A375 (cell line): ENCODE data around the gene PSENEN. TPM values are rescaled to one million over a fixed set of nuclear protein-coding genes. Genes with fewer than 3 reads are reported as not detected.

Source experiments
- total RNA-seq: library from RNA; depleted of rRNA; stranded (reverse); fragments of >200 nt; shearing (Covaris generic); gene quantifications from 2 replicates; pipeline ENCODE4 v1.2.3, GENCODE V29; 2014; rRNA removed

PSENEN gene, protein sequence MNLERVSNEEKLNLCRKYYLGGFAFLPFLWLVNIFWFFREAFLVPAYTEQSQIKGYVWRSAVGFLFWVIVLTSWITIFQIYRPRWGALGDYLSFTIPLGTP
- 35.6 and 40.4 TPM in 2 replicates for total RNA-seq

DNA sequence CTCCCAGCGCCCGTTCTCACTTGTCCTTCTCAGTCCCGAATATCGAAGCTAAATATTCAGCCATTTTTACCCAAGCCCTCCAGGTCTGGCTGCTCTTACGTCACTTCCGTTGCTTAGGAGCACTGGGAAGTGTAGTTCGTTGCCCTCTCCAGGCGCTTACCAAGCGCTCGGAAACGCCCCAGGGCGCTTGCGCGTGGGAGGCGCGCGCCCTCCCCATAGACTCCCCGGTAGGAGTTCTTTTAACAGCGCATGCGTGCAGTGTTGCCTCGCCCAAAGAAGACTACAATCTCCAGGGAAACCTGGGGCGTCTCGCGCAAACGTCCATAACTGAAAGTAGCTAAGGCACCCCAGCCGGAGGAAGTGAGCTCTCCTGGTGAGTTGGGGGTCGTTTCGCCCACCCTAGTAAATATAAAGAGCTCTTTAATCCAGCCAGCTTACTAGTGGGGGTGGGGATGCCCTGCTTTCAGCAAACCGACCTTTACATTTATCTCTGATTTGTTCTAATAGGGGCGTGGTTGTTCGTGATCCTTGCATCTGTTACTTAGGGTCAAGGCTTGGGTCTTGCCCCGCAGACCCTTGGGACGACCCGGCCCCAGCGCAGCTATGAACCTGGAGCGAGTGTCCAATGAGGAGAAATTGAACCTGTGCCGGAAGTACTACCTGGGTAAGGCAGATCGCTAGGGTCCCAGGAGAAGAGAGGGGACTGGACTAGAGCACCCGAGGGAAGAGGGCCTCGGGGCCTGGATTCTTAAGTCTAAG lies at the start of gene PSENEN, which contains the start of gene U2AF1L4:
Gene PSENEN (plus strand): TSS at position 324 of the 759 bp plus-strand sequence. CDS start 280 bp downstream, at position 604.
Gene U2AF1L4 (minus strand): TSS at position 91 of the 759 bp plus-strand sequence. CDS start 27 bp downstream, at position 64.

DNA sequence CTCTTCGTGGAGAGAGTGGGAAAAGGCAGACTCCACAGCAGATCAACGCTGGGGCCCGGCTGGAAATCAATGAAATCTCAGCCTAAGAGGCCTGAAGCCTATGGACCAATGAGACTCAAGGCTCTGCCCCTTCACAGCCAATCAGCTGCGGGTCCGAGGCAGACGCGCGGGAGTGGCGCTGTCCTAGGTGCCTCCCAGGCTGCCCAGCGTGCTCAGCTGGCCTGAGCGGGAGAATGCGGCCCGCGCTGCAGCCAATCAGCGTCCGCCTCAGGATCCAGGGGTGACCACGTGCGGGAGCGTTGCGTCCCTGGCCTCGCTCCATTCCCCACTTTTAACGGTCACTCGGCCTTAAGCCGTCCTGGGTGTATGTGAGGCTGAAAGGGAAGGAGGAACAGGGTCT lies 41.2 kb upstream of the PSENEN start, which contains the start of gene ZBTB32:
Gene ZBTB32 (plus strand): TSS at position 341 of the 400 bp plus-strand sequence. CDS start 10,069 bp downstream, outside the sequence.

DNA sequence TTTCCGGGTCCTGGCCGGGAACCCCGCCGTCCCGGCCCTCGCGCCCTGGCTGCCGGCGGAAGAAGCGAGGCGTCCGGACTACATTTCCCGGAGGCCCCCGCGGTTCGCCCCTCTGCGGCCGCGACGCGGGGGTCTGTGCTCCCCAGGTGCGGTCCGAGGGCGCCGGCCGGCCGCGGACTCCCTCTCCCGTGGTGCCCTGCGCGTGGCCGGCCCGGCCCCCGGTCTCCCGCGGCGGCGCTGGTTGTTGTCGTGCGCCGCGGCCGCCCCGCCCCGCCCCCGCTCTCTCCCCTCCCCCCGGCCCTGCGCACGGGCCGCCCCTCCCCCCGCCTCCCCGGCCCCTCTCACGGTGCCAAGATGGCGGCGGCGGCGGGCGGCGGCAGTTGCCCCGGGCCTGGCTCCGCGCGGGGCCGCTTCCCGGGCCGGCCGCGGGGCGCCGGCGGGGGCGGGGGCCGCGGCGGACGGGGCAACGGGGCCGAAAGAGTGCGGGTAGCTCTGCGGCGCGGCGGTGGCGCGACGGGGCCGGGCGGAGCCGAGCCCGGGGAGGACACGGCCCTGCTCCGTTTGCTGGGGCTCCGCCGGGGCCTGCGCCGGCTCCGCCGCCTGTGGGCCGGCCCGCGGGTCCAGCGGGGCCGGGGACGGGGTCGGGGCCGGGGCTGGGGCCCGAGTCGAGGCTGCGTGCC lies 27.6 kb upstream of the PSENEN start, which contains the start of gene KMT2B:
Gene KMT2B (plus strand): TSS at position 339 of the 680 bp plus-strand sequence. CDS start 16 bp downstream, at position 355.

DNA sequence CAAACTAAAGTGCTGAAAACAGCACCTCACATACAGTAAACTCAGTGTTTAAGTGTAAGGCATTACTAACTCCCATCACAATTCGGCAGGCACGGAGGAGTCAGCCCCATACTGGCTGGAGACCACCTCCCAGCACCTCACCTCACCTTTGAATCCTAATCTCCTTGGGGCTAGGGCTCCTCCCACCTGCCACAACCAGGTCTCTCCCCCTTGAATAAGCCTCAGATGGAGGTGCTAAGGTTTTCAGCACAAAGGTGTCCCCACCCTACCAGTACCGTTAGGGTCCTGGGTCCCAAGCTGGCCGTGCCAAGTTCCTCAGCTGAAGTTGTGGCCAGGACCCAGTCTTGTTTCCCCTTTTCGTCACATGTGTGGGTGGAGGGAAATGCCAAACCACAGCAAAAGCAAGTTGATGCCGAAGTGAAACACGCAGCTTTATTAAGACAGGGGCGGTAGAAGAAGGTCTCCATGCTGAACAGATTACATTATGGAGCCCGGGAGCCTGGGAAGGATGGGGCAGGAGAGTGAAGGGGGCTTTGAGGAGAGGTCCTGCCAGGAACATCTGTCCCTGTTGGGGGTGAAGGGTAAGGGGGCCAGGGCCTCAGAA lies 3.2 kb upstream of the PSENEN start, which contains the start of gene IGFLR1:
Gene IGFLR1 (minus strand): TSS at position 332 of the 604 bp plus-strand sequence. CDS start 1,272 bp downstream, outside the sequence.

DNA sequence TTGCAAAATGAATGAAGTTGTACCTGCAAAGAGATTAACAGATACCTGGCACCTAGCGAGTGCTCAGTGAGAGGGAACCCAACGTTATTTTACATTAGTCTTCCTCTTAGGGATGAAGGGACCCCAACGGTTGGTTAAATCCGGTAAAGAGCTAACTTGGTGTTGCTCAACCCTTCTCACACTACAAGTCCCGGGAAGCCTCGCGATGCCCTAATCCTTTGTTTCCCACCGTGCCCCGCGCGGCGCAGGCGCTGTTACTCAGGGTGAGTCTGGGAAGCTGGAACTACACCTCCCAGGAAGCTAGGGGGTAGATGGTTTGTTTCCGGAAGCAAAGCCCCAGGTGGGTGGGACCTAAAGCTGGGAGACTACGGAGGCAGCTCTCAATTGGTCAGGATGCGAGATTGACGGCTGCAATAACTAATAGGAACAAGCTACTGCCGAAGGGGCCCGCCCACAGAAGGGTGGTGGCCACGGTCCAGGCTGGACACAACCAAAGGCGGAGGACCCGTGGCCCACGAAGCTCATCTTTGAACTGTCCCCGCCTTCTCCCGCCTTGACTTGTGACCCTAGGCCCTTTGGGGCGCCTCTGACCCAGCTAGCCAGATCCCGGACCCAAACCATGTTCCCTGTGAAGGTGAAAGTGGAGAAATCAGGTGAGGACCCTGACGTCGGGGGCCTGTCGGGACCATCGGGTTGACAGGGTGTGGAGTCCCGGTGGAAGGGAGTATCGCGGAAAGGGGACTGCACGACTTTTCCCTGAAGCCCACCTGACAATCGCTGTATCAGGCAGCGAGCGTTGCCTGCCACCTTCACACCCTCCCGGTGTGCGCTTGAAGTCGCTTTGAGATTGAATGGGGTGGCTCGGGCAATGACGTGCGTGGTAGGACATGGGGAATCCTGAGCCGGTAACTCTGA lies 2.9 kb downstream of the PSENEN start, which contains the start of gene LIN37:
Gene LIN37 (plus strand): TSS at position 471 of the 915 bp plus-strand sequence. CDS start 149 bp downstream, at position 620.

DNA sequence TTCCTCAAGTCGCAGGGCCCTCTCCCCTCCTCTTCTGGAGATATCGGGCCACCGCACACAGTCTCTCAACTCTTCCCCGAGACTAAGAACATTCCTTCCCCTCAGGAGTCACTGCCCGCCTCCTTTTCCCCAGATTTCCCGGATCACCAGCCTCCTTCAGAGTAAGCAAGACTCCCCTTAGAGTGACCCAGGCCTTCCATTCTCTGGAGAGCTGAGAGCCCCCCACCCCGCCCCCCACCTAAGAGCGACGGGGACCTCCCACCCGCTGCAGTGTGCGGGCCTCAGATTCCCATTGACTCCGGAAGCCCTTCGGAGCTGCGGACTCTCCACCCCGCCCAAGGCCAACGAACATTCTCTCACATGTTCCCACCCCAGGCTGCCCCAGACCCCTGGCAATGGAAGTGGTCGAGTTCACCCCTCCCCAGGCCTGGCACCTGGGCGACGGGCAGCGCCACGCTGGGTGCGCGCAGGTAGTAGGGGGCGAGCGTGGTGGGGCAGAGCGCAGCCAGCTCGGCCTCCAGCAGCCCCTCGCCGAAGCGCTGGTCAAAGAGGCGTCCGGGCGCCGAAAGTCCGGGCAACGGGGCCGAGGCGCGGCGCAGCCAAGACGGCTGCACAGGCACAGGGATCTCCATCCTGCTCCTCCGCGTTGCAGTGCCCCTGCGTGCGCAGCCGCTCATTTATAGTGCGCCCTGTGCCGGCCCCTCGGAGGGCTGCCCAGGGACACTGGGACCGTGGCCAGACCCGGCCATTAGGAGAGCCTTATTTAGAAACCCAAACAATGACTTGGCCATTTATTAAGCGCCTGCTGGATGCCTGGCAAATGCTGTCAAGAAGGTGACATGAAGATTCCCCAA lies 11.2 kb downstream of the PSENEN start, which contains the start of gene HSPB6:
Gene HSPB6 (minus strand): TSS at position 653 of the 854 bp plus-strand sequence. CDS start 21 bp downstream, at position 632.

DNA sequence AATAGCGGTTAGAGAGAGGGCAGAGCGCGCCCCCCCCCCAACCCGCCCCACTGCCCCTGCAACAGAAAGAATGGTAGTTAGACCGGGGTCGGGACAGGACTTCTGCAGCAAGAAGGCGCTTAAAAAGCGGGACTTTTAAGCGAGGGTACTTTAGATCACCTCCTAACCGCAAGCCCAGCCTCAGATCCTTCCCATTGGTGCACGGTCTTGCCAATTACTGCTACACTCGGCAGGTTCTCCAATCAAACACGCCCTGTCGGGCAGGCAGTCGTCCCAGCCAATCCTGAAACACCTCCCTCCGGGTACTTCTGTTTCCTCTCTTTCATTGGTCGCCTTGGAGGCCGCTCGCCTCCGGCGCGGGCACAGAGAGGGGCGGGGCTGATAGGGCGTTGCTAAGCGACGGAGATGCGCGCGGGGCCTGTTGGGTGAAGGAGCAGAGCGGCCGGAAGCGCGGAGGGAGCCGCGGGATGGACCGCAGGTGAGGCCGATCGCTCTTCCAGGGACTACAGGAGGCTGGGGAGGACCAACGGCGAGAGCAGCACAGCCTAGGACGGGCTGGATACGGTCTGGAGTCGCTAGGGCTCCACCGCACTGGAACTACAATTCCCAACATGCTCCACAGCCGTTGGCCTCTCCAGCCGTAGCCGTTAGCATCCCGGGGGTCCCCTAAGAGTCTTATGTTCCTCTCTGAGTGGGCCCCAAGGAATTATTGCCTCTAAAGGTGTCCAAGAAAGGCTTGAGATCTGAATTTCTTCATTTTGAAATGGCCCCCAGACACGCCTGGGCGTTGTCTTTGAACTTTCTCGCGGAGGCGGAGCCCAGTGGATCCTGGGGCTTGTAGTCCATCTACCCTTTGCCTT lies 12.5 kb downstream of the PSENEN start, which contains the start of gene PROSER3:
Gene PROSER3 (plus strand): TSS at position 428 of the 860 bp plus-strand sequence. CDS start 40 bp downstream, at position 468.

DNA sequence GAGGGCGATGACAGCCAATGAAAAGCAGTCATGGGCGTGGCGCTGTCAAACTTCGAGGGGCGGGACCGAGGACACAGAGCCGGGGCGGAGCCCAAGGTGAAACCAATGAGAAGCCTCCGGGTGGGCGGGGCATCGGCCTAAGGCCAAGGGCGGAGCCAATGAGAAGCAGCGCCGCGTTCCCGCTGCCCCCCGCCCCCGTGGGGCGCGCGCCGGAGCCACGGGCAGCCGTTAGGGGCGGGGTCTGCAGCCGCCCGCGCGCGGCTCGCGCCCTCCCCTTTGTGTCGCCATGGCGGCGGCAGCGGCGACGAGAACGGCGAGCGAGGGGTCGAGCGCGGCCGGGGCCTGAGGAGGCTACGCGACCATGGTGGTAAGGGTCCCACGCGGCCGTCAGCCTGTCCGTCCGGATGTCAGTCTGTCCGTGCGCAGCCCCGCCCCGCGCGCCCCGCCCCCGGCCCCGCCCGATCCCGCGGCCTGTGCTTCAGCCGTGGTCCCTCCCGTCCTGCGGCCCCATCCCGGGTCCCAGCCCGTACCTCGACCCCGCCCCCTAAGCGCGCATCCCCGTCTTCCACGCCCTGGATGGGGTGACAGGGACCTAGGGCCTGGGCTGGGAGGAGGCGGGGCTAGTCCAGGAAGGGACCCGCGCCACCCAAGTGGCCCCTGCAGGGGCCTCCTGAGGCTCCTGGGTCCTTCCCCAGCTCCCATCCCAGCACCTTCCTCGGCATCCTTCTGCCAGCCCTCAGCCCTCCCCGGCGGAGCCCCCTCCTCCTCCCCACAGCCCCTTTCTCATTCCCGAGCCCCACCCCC lies 30.0 kb downstream of the PSENEN start, which contains the start of gene ARHGAP33:
Gene ARHGAP33 (plus strand): TSS at position 267 of the 804 bp plus-strand sequence. CDS start 95 bp downstream, at position 362.

Other genes with a start within 250 kb of the PSENEN start
- 16.5 and 24.2 TPM in 2 replicates for gene DMKN, start 232.0 kb upstream of the PSENEN start, total RNA-seq
- 0.05 TPM in 1 of 2 replicates, not detected in the other for gene SBSN, start 217.3 kb upstream of the PSENEN start, total RNA-seq
- gene GAPDHS, start 212.2 kb upstream of the PSENEN start, total RNA-seq = not detected in 2 replicates
- 126 and 129 TPM in 2 replicates for gene TMEM147, start 200.0 kb upstream of the PSENEN start, total RNA-seq
- not detected in 2 replicates for gene ATP4A, start 182.0 kb upstream of the PSENEN start, total RNA-seq
- not detected in 2 replicates for gene PMIS2, start 159.5 kb upstream of the PSENEN start, total RNA-seq
- gene HAUS5, start 132.9 kb upstream of the PSENEN start, total RNA-seq = 45.8 and 47.4 TPM in 2 replicates
- 86.8 and 95.1 TPM in 2 replicates for gene RBM42, start 116.6 kb upstream of the PSENEN start, total RNA-seq
- 0.88 and 1.1 TPM in 2 replicates for gene ETV2, start 103.9 kb upstream of the PSENEN start, total RNA-seq
- 327 and 328 TPM in 2 replicates for gene COX6B1, start 97.3 kb upstream of the PSENEN start, total RNA-seq
- gene UPK1A, start 79.1 kb upstream of the PSENEN start, total RNA-seq = not detected in 2 replicates
- gene ZBTB32, start 41.1 kb upstream of the PSENEN start, total RNA-seq = not detected in 2 replicates
- 14.4 and 20.0 TPM in 2 replicates for gene KMT2B, start 27.6 kb upstream of the PSENEN start, total RNA-seq
- gene IGFLR1, start 3.2 kb upstream of the PSENEN start, total RNA-seq = 3.6 and 6.8 TPM in 2 replicates
- gene U2AF1L4, start 233 bp upstream of the PSENEN start, total RNA-seq = 22.6 and 23.4 TPM in 2 replicates
- gene LIN37, start 2.9 kb downstream of the PSENEN start, total RNA-seq = 7.4 and 12.7 TPM in 2 replicates
- 0.40 TPM in 1 of 2 replicates, not detected in the other for gene HSPB6, start 11.4 kb downstream of the PSENEN start, total RNA-seq
- gene PROSER3, start 12.5 kb downstream of the PSENEN start, total RNA-seq = 9.5 and 10.8 TPM in 2 replicates
- 3.3 and 9.8 TPM in 2 replicates for gene ARHGAP33, start 29.9 kb downstream of the PSENEN start, total RNA-seq
- gene PRODH2, start 67.2 kb downstream of the PSENEN start, total RNA-seq = not detected in 2 replicates
- not detected in 2 replicates for gene NPHS1, start 106.9 kb downstream of the PSENEN start, total RNA-seq
- 0.08 TPM in 1 of 2 replicates, not detected in the other for gene KIRREL2, start 111.3 kb downstream of the PSENEN start, total RNA-seq
- 5.3 and 7.0 TPM in 2 replicates for gene APLP1, start 122.9 kb downstream of the PSENEN start, total RNA-seq
- gene NFKBID, start 154.9 kb downstream of the PSENEN start, total RNA-seq = 4.6 and 9.6 TPM in 2 replicates
- gene HCST, start 156.9 kb downstream of the PSENEN start, total RNA-seq = 1.2 TPM in 1 of 2 replicates, not detected in the other
- gene TYROBP, start 162.6 kb downstream of the PSENEN start, total RNA-seq = not detected in 2 replicates
- 2.1 TPM in 2 replicates for gene LRFN3, start 190.7 kb downstream of the PSENEN start, total RNA-seq
- 33.0 and 39.2 TPM in 2 replicates for gene SDHAF1, start 249.5 kb downstream of the PSENEN start, total RNA-seq